ENCODE measurements around the gene KDM5B.

- TF ChIP-seq CTCF (IDR thresholded peaks at IDR 0.05 in 2 of 3, conservative IDR thresholded peaks at IDR 0.05 in 1 of 3; ENCODE audit: insufficient read depth in 2 of 3, low read depth in 1 of 3, low read length in 3 of 3) = no peak
- no peak for TF ChIP-seq USF2 (CRISPR knock-in tag; IDR thresholded peaks at IDR 0.05)
- TF ChIP-seq SUPT5H (IDR thresholded peaks at IDR 0.05) = no peak
- TF ChIP-seq HDAC2 (IDR thresholded peaks at IDR 0.05) = no peak
- TF ChIP-seq ZKSCAN1 (IDR thresholded peaks at IDR 0.05; ENCODE audit: low read depth, low read length) = no peak
These were observed 6.2 kb downstream of the KDM5B start for GRCh38 chr1:202802034-202802433.

Measured in K562 (cell line).